A673 (cell line): ENCODE measurements around the gene APOBEC4.

ENCODE experiments used
- EZH2 ChIP-seq: fragments of 200-600 bp; sonication (generic); IDR thresholded peaks from 2 replicates; pipeline ENCODE4 v1.6.1; 2017; ENCODE audit warnings: borderline replicate concordance, low read depth, mild to moderate bottlenecking, mixed read lengths, antibody characterized with exemption, low read length; ENCODE audit not compliant: poor library complexity, severe bottlenecking
- TF ChIP-seq, protein P1 (sequence below): fragments of 300-800, 200-600 bp; sonication (generic); conservative IDR thresholded peaks from 2 replicates; pipeline ENCODE4 v1.5.1; 2017; ENCODE audit warnings: low read depth, mild to moderate bottlenecking, antibody characterized with exemption, low read length, moderate library complexity, mixed read lengths

DNA sequence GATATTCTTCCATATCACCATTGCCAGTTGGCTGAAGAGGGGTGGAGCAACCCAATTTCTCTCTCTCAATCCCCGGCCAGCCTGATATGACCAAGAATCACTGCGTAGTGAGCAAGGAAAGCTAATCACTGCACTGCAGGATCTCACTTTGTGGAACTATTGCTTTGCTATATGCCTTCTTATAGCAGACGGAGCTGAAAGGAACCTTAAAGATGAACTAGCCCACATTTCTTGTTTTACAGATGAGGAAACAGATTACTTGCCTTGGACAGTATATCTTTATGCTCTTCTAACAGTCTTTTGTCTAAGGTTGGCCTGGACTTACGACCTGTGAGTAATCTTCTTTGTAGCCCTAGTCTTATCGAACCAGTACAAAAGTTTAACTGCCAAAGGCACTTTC, 7.6 kb downstream of the APOBEC4 start:
- TF ChIP-seq, protein P1, sequence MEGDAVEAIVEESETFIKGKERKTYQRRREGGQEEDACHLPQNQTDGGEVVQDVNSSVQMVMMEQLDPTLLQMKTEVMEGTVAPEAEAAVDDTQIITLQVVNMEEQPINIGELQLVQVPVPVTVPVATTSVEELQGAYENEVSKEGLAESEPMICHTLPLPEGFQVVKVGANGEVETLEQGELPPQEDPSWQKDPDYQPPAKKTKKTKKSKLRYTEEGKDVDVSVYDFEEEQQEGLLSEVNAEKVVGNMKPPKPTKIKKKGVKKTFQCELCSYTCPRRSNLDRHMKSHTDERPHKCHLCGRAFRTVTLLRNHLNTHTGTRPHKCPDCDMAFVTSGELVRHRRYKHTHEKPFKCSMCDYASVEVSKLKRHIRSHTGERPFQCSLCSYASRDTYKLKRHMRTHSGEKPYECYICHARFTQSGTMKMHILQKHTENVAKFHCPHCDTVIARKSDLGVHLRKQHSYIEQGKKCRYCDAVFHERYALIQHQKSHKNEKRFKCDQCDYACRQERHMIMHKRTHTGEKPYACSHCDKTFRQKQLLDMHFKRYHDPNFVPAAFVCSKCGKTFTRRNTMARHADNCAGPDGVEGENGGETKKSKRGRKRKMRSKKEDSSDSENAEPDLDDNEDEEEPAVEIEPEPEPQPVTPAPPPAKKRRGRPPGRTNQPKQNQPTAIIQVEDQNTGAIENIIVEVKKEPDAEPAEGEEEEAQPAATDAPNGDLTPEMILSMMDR = no peak
- no peak for TF ChIP-seq EZH2
